Keratinocyte (primary cell): ENCODE results near the gene ANKS1B. TPM values are rescaled to one million over a fixed set of nuclear protein-coding genes. Genes with fewer than 3 reads are reported as not detected.

Source experiments
- DNase-seq: peaks from one replicate; pipeline ENCODE4 v3.0.0-alpha.2; 2011; ENCODE audit warnings: low read depth, missing footprints, low spot score
- FAIRE-seq: peaks from 2 replicates; lab custom pipeline; 2011; peaks lifted over from hg19 to GRCh38; lab: Jason Lieb, UNC
- H2AFZ ChIP-seq: 2 replicates; pipeline ENCODE4 v1.6.0; 2012; ENCODE audit warnings: low read length, control low read depth, inconsistent platforms; ENCODE audit not compliant: control insufficient read depth
- H3K27ac ChIP-seq: 2 replicates; pipeline ENCODE4 v1.5.1; 2011; ENCODE audit warnings: low read length; ENCODE audit not compliant: control insufficient read depth, insufficient read depth
- H3K27me3 ChIP-seq: 3 replicates; pipeline ENCODE4 v1.6.0; 2011; ENCODE audit warnings: low read length; ENCODE audit not compliant: control insufficient read depth, insufficient read depth; ENCODE audit errors: extremely low read depth
- H3K36me3 ChIP-seq, 2 experiments: 2 replicates in 1 of 2; 3 replicates in 1 of 2; pipeline ENCODE4 v1.5.1; 2011; ENCODE audit warnings: low read length in 2 of 2, mild to moderate bottlenecking in 1 of 2; ENCODE audit not compliant: control insufficient read depth in 2 of 2, insufficient read depth in 2 of 2; ENCODE audit errors: extremely low read depth in 1 of 2
- H3K4me1 ChIP-seq: 3 replicates; pipeline ENCODE4 v1.5.1; 2011; ENCODE audit warnings: low read length; ENCODE audit not compliant: control insufficient read depth, insufficient read depth; ENCODE audit errors: extremely low read depth
- H3K4me2 ChIP-seq: 3 replicates; pipeline ENCODE4 v1.6.0; 2011; ENCODE audit warnings: low read depth, low read length; ENCODE audit not compliant: control insufficient read depth, insufficient read depth; ENCODE audit errors: extremely low read depth
- H3K4me3 ChIP-seq, 3 experiments: fragments of 200-600 bp in 1 of 3; sonication (generic) in 1 of 3; 2 replicates in 2 of 3; 3 replicates in 1 of 3; pipeline ENCODE4 v1.5.1; 2011 to 2016; ENCODE audit warnings: low read length in 3 of 3, mild to moderate bottlenecking in 3 of 3, control low read depth in 2 of 3, inconsistent platforms in 1 of 3, low read depth in 1 of 3, mixed read lengths in 1 of 3, mixed run types in 1 of 3, moderate library complexity in 1 of 3; ENCODE audit not compliant: control insufficient read depth in 2 of 3, insufficient read depth in 2 of 3; ENCODE audit errors: extremely low read depth in 1 of 3
- H3K79me2 ChIP-seq: 2 replicates; pipeline ENCODE4 v1.6.0; 2012; ENCODE audit warnings: low read length; ENCODE audit not compliant: control insufficient read depth, insufficient read depth
- H3K9ac ChIP-seq: 3 replicates; pipeline ENCODE4 v1.6.0; 2011; ENCODE audit warnings: low read length; ENCODE audit not compliant: control insufficient read depth, insufficient read depth; ENCODE audit errors: extremely low read depth
- H3K9me1 ChIP-seq: 3 replicates; pipeline ENCODE4 v1.6.0; 2011; ENCODE audit warnings: low read length; ENCODE audit not compliant: control insufficient read depth, insufficient read depth; ENCODE audit errors: extremely low read depth
- H3K9me3 ChIP-seq: 2 replicates; pipeline ENCODE4 v1.5.1; 2012; ENCODE audit warnings: low read depth, low read length; ENCODE audit not compliant: control insufficient read depth
- H4K20me1 ChIP-seq: 3 replicates; pipeline ENCODE4 v1.6.0; 2011; ENCODE audit warnings: low read length; ENCODE audit not compliant: control insufficient read depth, insufficient read depth; ENCODE audit errors: extremely low read depth
- CTCF ChIP-seq, 3 experiments: IDR thresholded peaks in 1 of 3; conservative IDR thresholded peaks in 1 of 3; optimal IDR thresholded peaks in 1 of 3; 2 replicates in 2 of 3; 3 replicates in 1 of 3; pipeline versions ENCODE3 to v1.5.1; 2011; ENCODE audit warnings: low read length in 3 of 3, mild to moderate bottlenecking in 3 of 3, moderate library complexity in 2 of 3, control low read depth in 1 of 3, inconsistent platforms in 1 of 3; ENCODE audit not compliant: insufficient read depth in 2 of 3; ENCODE audit errors: extremely low read depth in 1 of 3
- EZH2 ChIP-seq: IDR thresholded peaks from one replicate; pipeline ENCODE4 v1.6.1; 2012; ENCODE audit warnings: inconsistent platforms, mild to moderate bottlenecking, low read length, moderate library complexity
- dilution Hi-C: fragments of 300-500 bp; cut with MboI; formaldehyde crosslinking; loops from one replicate; pipeline ENCODE4 v1.7.0; 2020; ENCODE audit warnings: low sequenced_read_pairs; ENCODE audit not compliant: extremely low pct_ligation_motif_present
- polyA plus RNA-seq, 5 experiments: library from polyadenylated mRNA; depleted of rRNA in 3 of 5; stranded (reverse) in 3 of 5; stranded (forward) in 1 of 5; unstranded in 1 of 5; fragments of >200 nt; gene quantifications; 1 replicate in 1 of 5; 2 replicates in 3 of 5; 3 replicates in 1 of 5; pipeline versions ENCODE4 v1.2.1 to v1.2.3, GENCODE V29; 2011 to 2012; ENCODE audit warnings: missing spikeins in 2 of 5, low read depth in 1 of 5, low replicate concordance in 1 of 5

The ANKS1B gene
- polyA plus RNA-seq, 1 donor (not counting 4 experiments of a cell fraction or from before 2014, with no cell fraction given): not detected

- H2AFZ ChIP-seq: no peak overlapping the region
- no peaks in the 10 kb centered on the region for H3K27me3 ChIP-seq
- H3K4me3 ChIP-seq: no peak overlapping the region
- dilution Hi-C loops: no loop called here
- no peak for TF ChIP-seq EZH2
- FAIRE-seq (no peak), DNase-seq (no peak)
- no peaks in the 10 kb centered on the region for H3K4me1 ChIP-seq
- H3K27ac ChIP-seq: no peak overlapping the region
- H3K9me3 ChIP-seq: no peaks in the 10 kb centered on the region
- peaks cover 0 to 3% of the 10 kb centered on the region in 2 experiments for H3K36me3 ChIP-seq
- no peaks in the 10 kb centered on the region for H3K79me2 ChIP-seq
- no peaks in the 10 kb centered on the region for H3K9me1 ChIP-seq
- no peak overlapping the region for H3K9ac ChIP-seq
- no peak overlapping the region for H3K4me2 ChIP-seq
- no peaks in the 10 kb centered on the region for H4K20me1 ChIP-seq
Observed at GRCh38 chr12:98719515-98720504, 1264.9 kb downstream of the ANKS1B start.

GRCh38 chr12:98714426-98714825 lies 1270.3 kb downstream of the ANKS1B start:
- Histone ChIP-seq H3K9ac (no peak overlapping the region), H3K4me2 (no peak overlapping the region), H3K4me1 (no peaks in the 10 kb centered on the region), H3K4me3 (no peak overlapping the region), H3K27me3 (no peaks in the 10 kb centered on the region), H3K79me2 (no peaks in the 10 kb centered on the region), H3K9me3 (no peaks in the 10 kb centered on the region), H3K27ac (no peak overlapping the region), H3K9me1 (no peaks in the 10 kb centered on the region), H3K36me3 (peaks cover 3 to 16% of the 10 kb centered on the region in 2 experiments), H2AFZ (no peak overlapping the region), H4K20me1 (no peaks in the 10 kb centered on the region)
- DNase-seq (no peak), FAIRE-seq (no peak)
- dilution Hi-C loops: no loop called here
- no peak for TF ChIP-seq EZH2
- no peak for TF ChIP-seq CTCF (optimal IDR thresholded peaks at IDR 0.05 in 1 of 3, IDR thresholded peaks at IDR 0.05 in 1 of 3, conservative IDR thresholded peaks at IDR 0.05 in 1 of 3; ENCODE audit: extremely low read depth in 1 of 3, insufficient read depth in 2 of 3, low read length in 3 of 3)
